ENCODE data around the gene FSD1. TPM values are rescaled to one million over a fixed set of nuclear protein-coding genes. Genes with fewer than 3 reads are reported as not detected.
A peak's percentile ranks its signal among the peaks of the same experiment; 100 is the strongest.
"Not testable (repeated sequence)": the region's sequence is repeated elsewhere in the genome, so short reads cannot be mapped to it uniquely, and the experiment has no call there.

The FSD1 gene
- total RNA-seq: 10 to 100 TPM; 21.0 to 21.3 TPM

GRCh38 chr19:4304538-4305256 lies at the start of gene FSD1:
Gene FSD1 (plus strand): TSS chr19:4304598. CDS start chr19:4304747, 149 bp downstream.
- Mint-ChIP-seq H3K9me3 (no peaks in the 10 kb centered on the region), H3K36me3 (peaks cover 7% of the 10 kb centered on the region), H3K27ac (peak within 1 kb of the TSS; percentile 56), H3K4me1 (peaks cover 24% of the 10 kb centered on the region), H3K27me3 (no peaks in the 10 kb centered on the region), H3K4me3 (peak within 1 kb of the TSS; percentile 75)
- DNase-seq: peak; percentile 92

- Mint-ChIP-seq H3K4me3 (no peak overlapping the region), H3K27me3 (no peaks in the 10 kb centered on the region), H3K9me3 (no peaks in the 10 kb centered on the region), H3K4me1 (no peaks in the 10 kb centered on the region), H3K27ac (no peak overlapping the region), H3K36me3 (peaks cover 56% of the 10 kb centered on the region)
- no peak for DNase-seq
Observed at GRCh38 chr19:4256563-4256962, 47.8 kb upstream of the FSD1 start.

GRCh38 chr19:4257025-4257424 lies 47.4 kb upstream of the FSD1 start:
- DNase-seq: no peak
- H3K27me3 Mint-ChIP-seq: no peaks in the 10 kb centered on the region
- H3K9me3 Mint-ChIP-seq: no peaks in the 10 kb centered on the region
- H3K36me3 Mint-ChIP-seq: peaks cover 52% of the 10 kb centered on the region
- no peaks in the 10 kb centered on the region for H3K4me1 Mint-ChIP-seq
- no peak overlapping the region for H3K27ac Mint-ChIP-seq
- no peak overlapping the region for H3K4me3 Mint-ChIP-seq

- Mint-ChIP-seq H3K36me3 (peaks cover 44% of the 10 kb centered on the region), H3K27me3 (no peaks in the 10 kb centered on the region), H3K27ac (no peak overlapping the region), H3K4me3 (no peak overlapping the region), H3K4me1 (no peaks in the 10 kb centered on the region), H3K9me3 (no peaks in the 10 kb centered on the region)
- DNase-seq: no peak
Observed at GRCh38 chr19:4258181-4258580, 46.2 kb upstream of the FSD1 start.

- Mint-ChIP-seq H3K4me3 (no peak overlapping the region), H3K36me3 (peaks cover 37% of the 10 kb centered on the region), H3K27ac (no peak overlapping the region), H3K27me3 (no peaks in the 10 kb centered on the region), H3K9me3 (no peaks in the 10 kb centered on the region), H3K4me1 (peaks cover 13% of the 10 kb centered on the region)
- no peak for DNase-seq
Observed at GRCh38 chr19:4260613-4261191, 43.7 kb upstream of the FSD1 start.

GRCh38 chr19:4264812-4265211 lies 39.6 kb upstream of the FSD1 start:
- H3K36me3 Mint-ChIP-seq: peaks cover 36% of the 10 kb centered on the region
- DNase-seq: no peak
- H3K4me1 Mint-ChIP-seq: peaks cover 21% of the 10 kb centered on the region
- no peaks in the 10 kb centered on the region for H3K9me3 Mint-ChIP-seq
- H3K27ac Mint-ChIP-seq: peak overlapping the region; percentile 67
- H3K27me3 Mint-ChIP-seq: no peaks in the 10 kb centered on the region
- no peak overlapping the region for H3K4me3 Mint-ChIP-seq

- H3K4me3 Mint-ChIP-seq: no peak overlapping the region
- no peaks in the 10 kb centered on the region for H3K27me3 Mint-ChIP-seq
- no peak overlapping the region for H3K27ac Mint-ChIP-seq
- DNase-seq: no peak
- H3K9me3 Mint-ChIP-seq: no peaks in the 10 kb centered on the region
- peaks cover 35% of the 10 kb centered on the region for H3K36me3 Mint-ChIP-seq
- H3K4me1 Mint-ChIP-seq: peaks cover 21% of the 10 kb centered on the region
Observed at GRCh38 chr19:4266253-4267000, 38.0 kb upstream of the FSD1 start.

- Mint-ChIP-seq H3K36me3 (peaks cover 44% of the 10 kb centered on the region), H3K27ac (no peak overlapping the region), H3K27me3 (no peaks in the 10 kb centered on the region), H3K9me3 (no peaks in the 10 kb centered on the region), H3K4me1 (peaks cover 21% of the 10 kb centered on the region), H3K4me3 (no peak overlapping the region)
- peak; percentile 53 for DNase-seq
Observed at GRCh38 chr19:4267101-4267900, 37.1 kb upstream of the FSD1 start.

GRCh38 chr19:4267901-4268815 lies 36.2 kb upstream of the FSD1 start:
- peaks cover 21% of the 10 kb centered on the region for H3K4me1 Mint-ChIP-seq
- H3K9me3 Mint-ChIP-seq: no peaks in the 10 kb centered on the region
- DNase-seq: no peak
- no peaks in the 10 kb centered on the region for H3K27me3 Mint-ChIP-seq
- peaks cover 43% of the 10 kb centered on the region for H3K36me3 Mint-ChIP-seq
- H3K27ac Mint-ChIP-seq: no peak overlapping the region
- H3K4me3 Mint-ChIP-seq: no peak overlapping the region

- Mint-ChIP-seq H3K4me1 (peaks cover 19% of the 10 kb centered on the region), H3K27me3 (no peaks in the 10 kb centered on the region), H3K4me3 (no peak overlapping the region), H3K9me3 (no peaks in the 10 kb centered on the region), H3K36me3 (peaks cover 35% of the 10 kb centered on the region), H3K27ac (no peak overlapping the region)
- no peak for DNase-seq
Observed at GRCh38 chr19:4268816-4269430, 35.5 kb upstream of the FSD1 start.

GRCh38 chr19:4272894-4273293 lies 31.5 kb upstream of the FSD1 start:
- Mint-ChIP-seq H3K27ac (no peak overlapping the region), H3K27me3 (no peaks in the 10 kb centered on the region)

GRCh38 chr19:4274321-4274686 lies 30.1 kb upstream of the FSD1 start:
- not testable (repeated sequence) for DNase-seq, H3K27ac Mint-ChIP-seq, H3K36me3 Mint-ChIP-seq, H3K4me3 Mint-ChIP-seq, H3K9me3 Mint-ChIP-seq, H3K4me1 Mint-ChIP-seq, H3K27me3 Mint-ChIP-seq

More at GRCh38 chr19:4272894-4273293, 31.5 kb upstream of the FSD1 start:
- Mint-ChIP-seq H3K9me3 (no peaks in the 10 kb centered on the region), H3K4me1 (no peaks in the 10 kb centered on the region), H3K4me3 (no peak overlapping the region), H3K36me3 (peaks cover 13% of the 10 kb centered on the region)
- no peak for DNase-seq

- H3K27ac Mint-ChIP-seq: no peak overlapping the region
- peaks cover 31% of the 10 kb centered on the region for H3K27me3 Mint-ChIP-seq
- peaks cover under 1% of the 10 kb centered on the region for H3K36me3 Mint-ChIP-seq
- H3K4me1 Mint-ChIP-seq: peaks cover 8% of the 10 kb centered on the region
- no peak overlapping the region for H3K4me3 Mint-ChIP-seq
- no peak for DNase-seq
- no peaks in the 10 kb centered on the region for H3K9me3 Mint-ChIP-seq
Observed at GRCh38 chr19:4277191-4277696, 27.2 kb upstream of the FSD1 start.

GRCh38 chr19:4278010-4278409 lies 26.4 kb upstream of the FSD1 start:
- Mint-ChIP-seq H3K27ac (no peak overlapping the region), H3K36me3 (no peaks in the 10 kb centered on the region), H3K9me3 (no peaks in the 10 kb centered on the region), H3K27me3 (peaks cover 31% of the 10 kb centered on the region), H3K4me1 (peaks cover 8% of the 10 kb centered on the region), H3K4me3 (no peak overlapping the region)
- DNase-seq: no peak
